ENCODE measurements around the gene FBXL14.

FBXL14 gene

GRCh38 chr12:1573960-1574864 is 20.2 kb downstream of the FBXL14 start:
- H2BK15ac ChIP-seq (ENCODE audit: low read depth, poor library complexity, severe bottlenecking), result no peak overlapping the region
- no peak overlapping the region for H3K18ac ChIP-seq (ENCODE audit: low read depth in 1 of 2, low read length in 2 of 2)
- H2BK5ac ChIP-seq (ENCODE audit: low read depth, low read length, poor library complexity, severe bottlenecking), result no peak overlapping the region
- H3K14ac ChIP-seq (ENCODE audit: low read length in 2 of 2), result no peak overlapping the region
- no peak overlapping the region for H2AFZ ChIP-seq (ENCODE audit: low read depth, low read length)
- no peak overlapping the region for H3K4me2 ChIP-seq (ENCODE audit: low read length, poor library complexity, severe bottlenecking)
- no peak overlapping the region for H2BK120ac ChIP-seq (ENCODE audit: low read depth, low read length)
- no peak overlapping the region for H3K9ac ChIP-seq (ENCODE audit: low read length)
- peaks cover 26% of the 10 kb centered on the region for H3K4me1 ChIP-seq (ENCODE audit: control insufficient read depth, insufficient read depth, low read depth, low read length)
- peaks cover 0 to 5% of the 10 kb centered on the region in 2 experiments for H3K36me3 ChIP-seq (ENCODE audit: control insufficient read depth in 1 of 2, insufficient read depth in 2 of 2, low read depth in 1 of 2, low read length in 2 of 2)
- H2AK5ac ChIP-seq (ENCODE audit: low read length, severe bottlenecking), result no peak overlapping the region
- WGBS, result 83% methylated on average over 15 of the region's 15 CpGs
- H3K27me3 ChIP-seq (ENCODE audit: control insufficient read depth in 1 of 2, insufficient read depth in 1 of 2, low read length in 2 of 2), result no peaks in the 10 kb centered on the region
- H3K23ac ChIP-seq (ENCODE audit: low read length in 2 of 2), result no peak overlapping the region
- no peaks in the 10 kb centered on the region for H3K9me3 ChIP-seq (ENCODE audit: control insufficient read depth, low read length)
- no peak overlapping the region for H4K8ac ChIP-seq (ENCODE audit: low read length)
- no peak overlapping the region for H3K27ac ChIP-seq (ENCODE audit: low read length, poor library complexity, severe bottlenecking)
- peak overlapping the region; percentile 81 for H4K91ac ChIP-seq (ENCODE audit: low read length)
- no peak overlapping the region for H3K4ac ChIP-seq (ENCODE audit: low read depth in 1 of 2, low read length in 2 of 2)
- no peak for DNase-seq
- H2BK12ac ChIP-seq (ENCODE audit: low read length in 2 of 2), result no peak overlapping the region
- H3K79me1 ChIP-seq (replicated peaks; ENCODE audit: low read length, poor library complexity, severe bottlenecking), result peaks cover 22% of the 10 kb centered on the region
- no peak overlapping the region for H3K4me3 ChIP-seq (ENCODE audit: insufficient read depth in 1 of 2, low read depth in 1 of 2, low read length in 2 of 2)

DNA sequence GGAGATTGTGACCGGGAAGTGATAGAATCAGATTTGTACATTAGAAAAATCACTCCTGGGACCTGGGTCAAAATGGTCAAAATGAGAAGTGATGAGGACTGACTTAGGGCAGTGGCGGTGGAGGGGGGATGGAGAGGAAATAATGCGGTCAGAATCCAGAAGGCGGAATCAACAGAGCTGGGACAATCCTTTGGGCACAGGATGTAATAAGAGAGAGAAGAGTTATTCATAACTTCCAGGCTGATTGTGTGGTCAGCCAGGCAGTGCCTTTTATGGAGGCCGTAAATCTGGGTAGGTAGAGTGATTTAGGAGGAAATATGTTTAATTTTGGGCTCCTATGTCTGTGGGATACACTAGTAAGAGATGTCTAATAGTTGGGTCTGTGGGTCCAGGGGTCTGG is 21.6 kb downstream of the FBXL14 start:
- Histone ChIP-seq H3K4me1 (ENCODE audit: control insufficient read depth, insufficient read depth, low read depth, low read length) (peaks cover 25% of the 10 kb centered on the region), H3K36me3 (ENCODE audit: control insufficient read depth in 1 of 2, insufficient read depth in 2 of 2, low read depth in 1 of 2, low read length in 2 of 2) (peaks cover 0 to 5% of the 10 kb centered on the region in 2 experiments), H3K27ac (ENCODE audit: low read length, poor library complexity, severe bottlenecking) (no peak overlapping the region), H2AK5ac (ENCODE audit: low read length, severe bottlenecking) (no peak overlapping the region), H3K27me3 (ENCODE audit: control insufficient read depth in 1 of 2, insufficient read depth in 1 of 2, low read length in 2 of 2) (no peaks in the 10 kb centered on the region), H4K91ac (ENCODE audit: low read length) (no peak overlapping the region), H3K23ac (ENCODE audit: low read length in 2 of 2) (no peak overlapping the region), H3K14ac (ENCODE audit: low read length in 2 of 2) (no peak overlapping the region), H2BK5ac (ENCODE audit: low read depth, low read length, poor library complexity, severe bottlenecking) (no peak overlapping the region), H2BK12ac (ENCODE audit: low read length in 2 of 2) (no peak overlapping the region), H3K9ac (ENCODE audit: low read length) (no peak overlapping the region), H2AFZ (ENCODE audit: low read depth, low read length) (no peak overlapping the region), H3K79me1 (replicated peaks; ENCODE audit: low read length, poor library complexity, severe bottlenecking) (peaks cover 20% of the 10 kb centered on the region), H4K8ac (ENCODE audit: low read length) (no peak overlapping the region), H2BK120ac (ENCODE audit: low read depth, low read length) (no peak overlapping the region), H3K4me2 (ENCODE audit: low read length, poor library complexity, severe bottlenecking) (no peak overlapping the region), H2BK15ac (ENCODE audit: low read depth, poor library complexity, severe bottlenecking) (no peak overlapping the region), H3K9me3 (ENCODE audit: control insufficient read depth, low read length) (no peaks in the 10 kb centered on the region), H3K4me3 (ENCODE audit: insufficient read depth in 1 of 2, low read depth in 1 of 2, low read length in 2 of 2) (no peak overlapping the region), H3K18ac (ENCODE audit: low read depth in 1 of 2, low read length in 2 of 2) (no peak overlapping the region), H3K4ac (ENCODE audit: low read depth in 1 of 2, low read length in 2 of 2) (no peak overlapping the region)
- DNase-seq, result no peak
- 74% methylated on average over 5 of the region's 5 CpGs for WGBS

DNA sequence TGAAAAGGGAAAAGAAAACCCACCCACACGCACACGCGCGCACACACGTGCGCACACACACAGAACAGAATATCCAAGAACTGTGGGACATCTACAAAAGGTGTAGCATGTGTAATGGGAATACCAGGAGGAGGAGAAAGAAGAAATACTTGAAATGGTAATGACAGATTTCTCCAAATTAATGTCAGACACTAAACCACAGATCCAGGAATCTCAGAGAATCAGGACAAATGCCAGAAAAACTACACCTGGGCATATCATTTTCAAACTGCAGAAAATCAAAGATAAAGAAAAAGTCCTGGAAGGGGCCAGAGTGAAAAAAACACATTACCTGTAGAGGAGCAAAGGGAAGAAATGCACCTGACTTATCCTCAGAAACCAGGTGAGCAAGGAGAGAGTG is 26.5 kb downstream of the FBXL14 start:
- Histone ChIP-seq H3K4ac (ENCODE audit: low read depth in 1 of 2, low read length in 2 of 2) (no peak overlapping the region), H3K9ac (ENCODE audit: low read length) (no peak overlapping the region), H2BK12ac (ENCODE audit: low read length in 2 of 2) (peak overlapping the region in 1 of 2 experiments; percentile 47), H3K4me3 (ENCODE audit: insufficient read depth in 1 of 2, low read depth in 1 of 2, low read length in 2 of 2) (no peak overlapping the region), H2AFZ (ENCODE audit: low read depth, low read length) (no peak overlapping the region), H3K27me3 (ENCODE audit: control insufficient read depth in 1 of 2, insufficient read depth in 1 of 2, low read length in 2 of 2) (no peaks in the 10 kb centered on the region), H3K9me3 (ENCODE audit: control insufficient read depth, low read length) (no peaks in the 10 kb centered on the region), H3K36me3 (ENCODE audit: control insufficient read depth in 1 of 2, insufficient read depth in 2 of 2, low read depth in 1 of 2, low read length in 2 of 2) (peaks cover 3 to 8% of the 10 kb centered on the region in 2 experiments), H2BK15ac (ENCODE audit: low read depth, poor library complexity, severe bottlenecking) (no peak overlapping the region), H2AK5ac (ENCODE audit: low read length, severe bottlenecking) (no peak overlapping the region), H2BK120ac (ENCODE audit: low read depth, low read length) (no peak overlapping the region), H3K4me2 (ENCODE audit: low read length, poor library complexity, severe bottlenecking) (no peak overlapping the region), H3K4me1 (ENCODE audit: control insufficient read depth, insufficient read depth, low read depth, low read length) (peaks cover 8% of the 10 kb centered on the region), H3K79me1 (replicated peaks; ENCODE audit: low read length, poor library complexity, severe bottlenecking) (peaks cover 28% of the 10 kb centered on the region), H3K23ac (ENCODE audit: low read length in 2 of 2) (no peak overlapping the region), H3K14ac (ENCODE audit: low read length in 2 of 2) (no peak overlapping the region), H3K18ac (ENCODE audit: low read depth in 1 of 2, low read length in 2 of 2) (no peak overlapping the region), H3K27ac (ENCODE audit: low read length, poor library complexity, severe bottlenecking) (no peak overlapping the region), H2BK5ac (ENCODE audit: low read depth, low read length, poor library complexity, severe bottlenecking) (no peak overlapping the region), H4K91ac (ENCODE audit: low read length) (no peak overlapping the region), H4K8ac (ENCODE audit: low read length) (no peak overlapping the region)
- DNase-seq, result no peak
- no CpG with 5 or more reads among the region's 6 CpGs for WGBS

- no peak overlapping the region for H2AK5ac ChIP-seq (ENCODE audit: low read length, severe bottlenecking)
- H3K4me3 ChIP-seq (ENCODE audit: insufficient read depth in 1 of 2, low read depth in 1 of 2, low read length in 2 of 2), result no peak overlapping the region
- no peak overlapping the region for H2BK15ac ChIP-seq (ENCODE audit: low read depth, poor library complexity, severe bottlenecking)
Observed at GRCh38 chr12:1566449-1567135, 27.8 kb downstream of the FBXL14 start.

More at GRCh38 chr12:1566449-1567135, 27.8 kb downstream of the FBXL14 start:
- no peak overlapping the region for H2BK12ac ChIP-seq (ENCODE audit: low read length in 2 of 2)
- no peak overlapping the region for H3K18ac ChIP-seq (ENCODE audit: low read depth in 1 of 2, low read length in 2 of 2)
- no peak overlapping the region for H2AFZ ChIP-seq (ENCODE audit: low read depth, low read length)
- no peak overlapping the region for H4K91ac ChIP-seq (ENCODE audit: low read length)
- no peak overlapping the region for H4K8ac ChIP-seq (ENCODE audit: low read length)
- peaks cover 28% of the 10 kb centered on the region for H3K79me1 ChIP-seq (replicated peaks; ENCODE audit: low read length, poor library complexity, severe bottlenecking)
- H3K4ac ChIP-seq (ENCODE audit: low read depth in 1 of 2, low read length in 2 of 2), result no peak overlapping the region
- H3K9me3 ChIP-seq (ENCODE audit: control insufficient read depth, low read length), result no peaks in the 10 kb centered on the region
- no peaks in the 10 kb centered on the region for H3K27me3 ChIP-seq (ENCODE audit: control insufficient read depth in 1 of 2, insufficient read depth in 1 of 2, low read length in 2 of 2)
- no peak overlapping the region for H2BK120ac ChIP-seq (ENCODE audit: low read depth, low read length)
- no peak overlapping the region for H3K14ac ChIP-seq (ENCODE audit: low read length in 2 of 2)
- H3K4me1 ChIP-seq (ENCODE audit: control insufficient read depth, insufficient read depth, low read depth, low read length), result peaks cover 7% of the 10 kb centered on the region
- H2BK5ac ChIP-seq (ENCODE audit: low read depth, low read length, poor library complexity, severe bottlenecking), result no peak overlapping the region
- peaks cover 3 to 8% of the 10 kb centered on the region in 2 experiments for H3K36me3 ChIP-seq (ENCODE audit: control insufficient read depth in 1 of 2, insufficient read depth in 2 of 2, low read depth in 1 of 2, low read length in 2 of 2)
- WGBS, result 69% methylated on average over 23 of the region's 24 CpGs
- DNase-seq, result no peak
- no peak overlapping the region for H3K4me2 ChIP-seq (ENCODE audit: low read length, poor library complexity, severe bottlenecking)
- no peak overlapping the region for H3K9ac ChIP-seq (ENCODE audit: low read length)
- no peak overlapping the region for H3K27ac ChIP-seq (ENCODE audit: low read length, poor library complexity, severe bottlenecking)
- H3K23ac ChIP-seq (ENCODE audit: low read length in 2 of 2), result no peak overlapping the region

Measured in mesenchymal stem cell (in vitro differentiated cells and primary cell).